GM19328 (cell line): ENCODE results near the gene EVI5L.
"Not testable (repeated sequence)": the region's sequence is repeated elsewhere in the genome, so short reads cannot be mapped to it uniquely, and the experiment has no call there.

Source experiments
- ATAC-seq: cut with Tn5 transposase; IDR thresholded peaks from one replicate; pipeline ENCODE4 v1.9.1; 2021; ENCODE audit warnings: mild to moderate bottlenecking, moderate library complexity; ENCODE audit not compliant: unreplicated experiment

Gene EVI5L

DNA sequence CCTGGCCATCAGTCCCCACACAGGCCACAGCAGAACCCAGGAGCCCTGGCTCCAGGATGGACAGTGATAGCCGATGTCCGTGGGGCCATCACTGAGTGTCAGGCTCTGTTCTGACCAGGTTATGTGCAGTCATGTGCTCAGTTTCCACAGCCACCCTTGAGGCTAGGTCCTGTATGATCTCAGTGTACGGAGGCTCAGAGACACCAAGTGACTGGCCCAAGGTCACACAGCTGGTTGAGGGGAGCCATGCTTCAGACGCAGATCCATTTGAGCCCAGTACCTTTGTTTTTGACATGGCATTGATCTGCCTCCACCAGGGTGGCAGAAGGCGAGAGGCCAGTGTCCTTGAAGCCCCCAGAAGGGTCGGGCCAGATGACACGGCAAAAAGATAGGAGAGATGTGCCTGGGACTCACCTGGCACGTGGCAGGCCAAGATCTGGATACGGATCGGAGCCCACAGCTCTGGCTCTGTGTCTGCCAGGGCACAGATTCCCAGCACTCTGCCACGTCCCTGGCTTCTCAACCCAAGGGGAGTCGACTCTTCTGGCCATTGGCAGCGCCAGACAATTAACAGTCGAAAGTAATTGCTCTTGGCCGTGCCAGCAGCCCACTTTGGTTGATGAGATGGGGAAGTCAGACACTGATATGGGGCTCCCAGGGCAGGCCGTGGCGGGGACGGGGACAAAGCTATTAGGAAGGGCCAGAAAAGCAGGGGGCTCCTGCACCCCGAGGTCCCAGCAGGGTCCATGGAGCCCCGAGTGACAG is 15.6 kb downstream of the EVI5L start:
- ATAC-seq = no peak

DNA sequence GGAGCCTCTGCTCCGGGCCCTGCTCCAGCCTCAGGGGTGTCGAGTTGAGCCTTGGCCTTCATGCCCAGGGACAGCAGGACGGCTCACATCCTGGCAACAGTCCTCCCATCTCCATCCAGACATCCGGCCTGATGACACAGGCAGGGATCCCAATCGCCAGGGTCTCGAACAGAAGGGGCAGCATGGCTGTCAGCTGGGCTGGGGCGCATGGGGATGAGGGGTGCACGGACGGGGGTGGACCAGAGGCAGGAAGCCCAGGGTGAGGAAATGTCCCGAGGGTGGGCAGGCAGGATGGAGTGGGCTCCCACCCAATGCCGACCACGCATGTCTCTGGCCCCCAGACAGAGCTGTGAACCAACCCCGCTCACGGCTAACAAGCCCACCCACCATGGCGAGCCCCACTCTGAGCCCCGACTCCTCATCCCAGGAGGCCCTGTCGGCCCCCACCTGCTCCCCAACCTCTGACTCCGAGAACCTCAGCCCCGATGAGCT is 16.2 kb downstream of the EVI5L start:
- no peak for ATAC-seq

DNA sequence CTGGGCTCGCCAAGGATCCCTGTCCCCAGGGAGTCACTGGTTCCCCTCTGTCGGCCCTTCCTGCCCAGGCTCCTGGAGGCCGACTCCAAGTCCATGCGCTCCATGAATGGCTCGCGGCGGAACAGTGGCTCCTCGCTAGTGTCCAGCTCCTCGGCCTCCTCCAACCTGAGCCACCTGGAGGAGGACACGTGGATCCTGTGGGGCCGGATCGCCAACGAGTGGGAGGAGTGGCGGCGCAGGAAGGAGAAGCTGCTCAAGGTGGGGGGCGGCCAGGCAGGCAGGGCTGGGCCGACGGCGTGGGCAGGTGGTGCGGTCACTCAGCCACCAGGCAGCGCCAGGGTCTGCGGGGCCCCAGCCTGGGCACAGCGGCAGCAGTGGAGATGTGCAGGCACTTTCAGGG is 17.6 kb downstream of the EVI5L start:
- ATAC-seq = no peak

DNA sequence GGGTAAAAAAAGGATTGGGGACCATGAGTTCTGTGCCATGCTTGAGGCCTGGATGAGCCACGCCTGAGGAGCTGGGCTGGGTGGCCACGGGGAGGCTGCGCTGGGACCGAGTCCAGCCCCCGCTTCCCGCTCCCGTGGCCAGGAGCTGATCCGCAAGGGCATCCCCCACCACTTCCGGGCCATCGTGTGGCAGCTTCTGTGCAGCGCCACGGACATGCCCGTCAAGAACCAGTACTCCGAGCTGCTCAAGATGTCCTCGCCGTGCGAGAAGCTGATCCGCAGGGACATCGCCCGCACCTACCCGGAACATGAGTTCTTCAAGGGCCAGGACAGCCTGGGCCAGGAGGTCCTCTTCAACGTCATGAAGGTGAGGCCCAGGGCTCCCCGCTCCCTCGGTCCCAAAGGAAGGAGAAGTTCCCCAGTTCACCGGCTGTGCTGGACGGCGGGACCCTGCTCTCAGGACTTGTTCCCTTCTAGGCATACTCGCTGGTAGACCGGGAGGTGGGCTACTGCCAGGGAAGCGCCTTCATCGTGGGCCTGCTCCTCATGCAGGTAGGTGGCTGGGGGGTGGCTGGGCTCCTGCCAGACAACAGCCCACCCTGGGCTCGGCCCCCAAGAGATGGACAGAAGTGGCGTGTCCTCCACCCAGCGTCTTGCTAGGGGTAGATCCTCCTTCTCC is 18.9 kb downstream of the EVI5L start:
- no peak for ATAC-seq

DNA sequence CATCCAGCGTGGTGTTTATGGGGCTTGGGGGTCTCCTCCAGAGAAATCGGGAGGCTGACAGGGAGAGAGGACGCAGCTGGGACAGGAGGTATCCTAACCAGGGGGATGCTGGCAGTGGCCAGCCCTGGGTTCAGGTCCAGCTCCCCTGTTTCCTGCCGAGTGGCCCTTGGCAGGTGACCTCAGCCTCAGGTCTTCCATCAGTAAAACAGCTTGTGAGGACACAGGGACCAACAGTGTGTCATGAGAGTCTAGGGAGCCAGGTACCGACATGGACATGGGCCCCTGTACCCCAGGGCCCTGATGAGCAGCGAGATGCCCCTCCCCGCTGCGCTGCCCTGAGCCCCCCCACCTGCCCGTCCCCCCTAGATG is 19.6 kb downstream of the EVI5L start:
- no peak for ATAC-seq

DNA sequence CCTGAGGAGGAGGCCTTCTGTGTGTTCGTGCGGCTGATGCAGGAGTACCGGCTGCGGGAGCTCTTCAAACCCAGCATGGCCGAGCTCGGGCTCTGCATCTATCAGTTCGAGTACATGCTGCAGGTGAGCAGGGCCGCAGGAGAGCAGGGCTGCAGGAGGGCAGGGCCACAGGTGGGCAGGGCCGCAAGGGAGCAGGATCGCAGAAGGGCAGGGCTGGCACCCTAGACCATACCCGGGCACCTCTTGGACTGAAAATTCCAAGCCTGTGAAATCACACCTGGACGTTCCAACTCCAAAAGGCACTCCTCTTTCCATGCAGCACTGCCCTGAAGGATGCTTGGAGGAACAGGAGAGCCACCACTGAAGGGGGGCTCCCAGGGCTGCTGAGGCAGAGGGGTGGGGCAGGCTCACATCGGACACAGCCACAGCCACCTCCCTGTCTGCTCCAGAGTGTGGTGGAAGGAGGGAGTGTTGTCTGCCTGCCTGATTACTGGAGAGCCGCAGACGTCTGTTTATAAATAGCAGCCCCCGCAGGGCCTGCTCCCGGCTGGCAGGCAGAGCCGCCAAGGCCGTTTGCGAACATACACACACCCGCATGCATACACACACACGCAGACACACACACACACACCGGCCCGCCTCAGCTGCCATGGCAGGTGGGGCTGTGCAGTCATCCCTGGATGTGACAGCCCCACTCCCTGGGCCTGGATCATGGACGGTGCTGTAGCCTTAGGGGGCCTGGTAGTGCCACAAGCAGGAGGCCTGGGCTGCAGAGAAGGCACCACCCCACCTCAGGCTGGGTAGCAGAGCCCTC is 20.2 kb downstream of the EVI5L start:
- no peak for ATAC-seq

DNA sequence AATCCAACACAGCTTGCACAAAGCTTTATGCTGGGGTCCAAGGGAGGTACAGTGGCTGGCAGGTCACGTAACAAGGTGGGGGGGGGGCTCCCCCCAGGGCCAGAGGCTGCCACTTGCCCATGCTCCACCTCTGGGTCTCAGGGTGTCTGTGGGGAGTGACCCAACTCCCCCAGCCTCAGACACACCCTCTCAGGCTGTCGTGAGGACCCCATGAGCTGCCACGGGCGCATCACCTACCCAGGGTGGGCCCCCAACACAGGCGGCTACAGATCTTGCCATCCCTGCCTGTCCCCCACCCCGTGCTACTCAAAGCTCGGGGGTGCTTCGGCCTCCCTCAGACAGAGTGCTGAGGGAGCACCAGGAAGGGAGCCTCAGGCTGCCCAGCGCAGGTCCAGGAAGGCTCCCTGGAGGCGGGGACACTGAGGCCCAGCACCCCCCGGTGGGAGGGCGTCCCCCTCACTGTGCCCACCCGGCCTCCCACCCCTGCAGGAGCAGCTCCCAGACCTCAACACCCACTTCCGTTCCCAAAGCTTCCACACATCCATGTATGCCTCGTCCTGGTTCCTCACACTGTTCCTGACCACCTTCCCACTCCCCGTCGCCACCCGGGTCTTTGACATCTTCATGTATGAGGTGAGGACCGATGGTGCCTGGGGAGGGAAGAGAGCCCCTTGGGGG is 21.1 kb downstream of the EVI5L start:
- ATAC-seq = no peak

DNA sequence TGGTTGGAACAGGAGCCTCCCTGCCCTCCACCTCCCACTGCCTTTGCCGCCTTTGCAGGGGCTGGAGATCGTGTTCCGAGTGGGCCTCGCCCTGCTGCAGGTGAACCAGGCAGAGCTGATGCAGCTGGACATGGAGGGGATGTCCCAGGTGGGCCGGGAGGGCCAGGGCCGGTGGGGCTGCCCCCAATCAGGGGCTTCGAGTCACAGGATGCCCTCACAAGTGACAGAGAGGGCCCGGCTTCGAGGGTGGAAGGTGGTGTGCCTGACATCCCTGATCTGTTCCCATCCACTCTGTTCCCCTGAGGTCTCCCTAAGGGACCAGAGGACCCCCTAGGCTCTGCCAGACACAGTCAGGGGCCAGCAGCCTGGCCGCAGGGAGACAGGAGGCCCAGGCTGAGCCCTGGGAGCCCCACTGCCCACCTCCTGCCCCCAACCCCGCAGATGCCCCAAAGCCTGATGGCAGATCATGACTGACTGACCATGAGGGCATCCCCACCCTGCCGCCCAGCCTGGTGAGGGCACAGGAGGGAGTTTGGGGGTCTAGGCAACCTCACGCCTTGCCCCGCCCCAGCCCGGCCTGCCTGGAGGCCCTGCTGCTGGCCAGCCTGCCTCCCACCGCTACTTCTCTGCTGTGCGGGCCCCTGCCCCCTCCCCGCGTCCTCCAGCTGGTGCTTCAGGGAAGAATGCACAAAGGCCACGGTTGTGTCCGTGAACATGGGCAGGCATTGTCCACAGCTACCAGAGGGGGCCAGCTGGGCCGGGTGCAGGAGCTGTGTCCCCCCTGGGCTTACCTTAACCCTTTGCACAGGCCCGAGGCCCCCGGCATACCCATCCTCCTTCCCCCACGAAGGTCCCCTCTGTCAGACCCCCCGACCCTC is 21.8 kb downstream of the EVI5L start:
- no peak for ATAC-seq

DNA sequence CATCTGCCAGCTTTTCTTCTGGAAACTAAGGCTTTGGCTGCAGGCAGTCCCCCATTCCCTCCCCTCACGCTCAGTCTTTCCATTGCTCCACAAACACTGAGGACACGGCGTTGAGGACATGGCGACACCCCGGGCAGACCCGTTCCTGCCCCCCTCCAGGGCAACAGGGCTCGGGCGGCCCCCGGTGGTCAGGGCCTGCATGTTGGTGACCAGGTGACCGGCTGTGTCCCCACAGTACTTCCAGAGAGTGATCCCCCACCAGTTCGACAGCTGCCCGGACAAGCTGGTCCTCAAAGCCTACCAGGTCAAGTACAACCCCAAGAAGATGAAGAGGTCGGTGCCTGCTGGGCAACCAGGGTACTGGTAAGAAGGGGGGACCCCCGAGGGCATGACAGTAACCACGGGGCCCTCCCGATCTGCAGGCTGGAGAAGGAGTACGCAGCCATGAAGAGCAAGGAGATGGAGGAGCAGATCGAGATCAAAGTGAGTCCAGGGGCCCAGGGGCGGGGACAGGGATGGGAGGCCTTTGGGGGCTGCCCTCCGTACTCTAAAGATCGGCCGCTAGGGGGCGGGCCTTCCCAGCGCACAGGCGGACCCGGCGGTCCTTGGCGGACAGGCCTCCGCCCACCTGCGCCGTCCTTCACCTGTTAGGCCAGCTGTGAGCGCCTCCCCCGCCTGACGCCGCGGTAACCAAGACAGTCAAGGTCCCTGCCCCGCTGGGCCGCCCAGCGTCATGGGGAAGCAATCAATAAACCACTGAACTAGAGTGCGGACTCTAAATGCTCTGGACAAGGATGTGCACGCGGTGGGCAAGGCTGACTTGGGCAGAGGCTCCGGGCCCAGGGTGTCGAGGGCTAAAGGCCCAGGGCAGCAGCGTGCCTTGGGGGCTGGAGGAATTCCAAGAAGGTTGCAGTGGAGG is 23.1 kb downstream of the EVI5L start:
- ATAC-seq = no peak

DNA sequence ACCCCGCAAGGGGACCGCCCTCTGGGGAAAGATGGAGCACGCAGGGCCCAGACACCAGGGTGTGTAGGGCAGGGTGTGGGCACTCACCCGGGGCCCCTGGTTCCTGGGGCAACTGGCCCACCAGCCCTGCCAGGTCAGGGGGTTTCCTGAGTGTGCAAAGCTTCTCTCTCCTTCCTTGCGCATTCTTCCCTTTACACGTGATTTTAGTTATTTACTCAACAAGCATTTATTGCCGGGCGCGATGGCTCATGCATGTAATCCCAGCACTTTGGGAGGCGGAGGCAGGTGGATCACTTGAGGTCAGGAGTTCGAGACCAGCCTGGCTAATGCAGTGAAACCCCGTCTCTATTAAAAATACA is 23.7 kb downstream of the EVI5L start:
- ATAC-seq = no peak

DNA sequence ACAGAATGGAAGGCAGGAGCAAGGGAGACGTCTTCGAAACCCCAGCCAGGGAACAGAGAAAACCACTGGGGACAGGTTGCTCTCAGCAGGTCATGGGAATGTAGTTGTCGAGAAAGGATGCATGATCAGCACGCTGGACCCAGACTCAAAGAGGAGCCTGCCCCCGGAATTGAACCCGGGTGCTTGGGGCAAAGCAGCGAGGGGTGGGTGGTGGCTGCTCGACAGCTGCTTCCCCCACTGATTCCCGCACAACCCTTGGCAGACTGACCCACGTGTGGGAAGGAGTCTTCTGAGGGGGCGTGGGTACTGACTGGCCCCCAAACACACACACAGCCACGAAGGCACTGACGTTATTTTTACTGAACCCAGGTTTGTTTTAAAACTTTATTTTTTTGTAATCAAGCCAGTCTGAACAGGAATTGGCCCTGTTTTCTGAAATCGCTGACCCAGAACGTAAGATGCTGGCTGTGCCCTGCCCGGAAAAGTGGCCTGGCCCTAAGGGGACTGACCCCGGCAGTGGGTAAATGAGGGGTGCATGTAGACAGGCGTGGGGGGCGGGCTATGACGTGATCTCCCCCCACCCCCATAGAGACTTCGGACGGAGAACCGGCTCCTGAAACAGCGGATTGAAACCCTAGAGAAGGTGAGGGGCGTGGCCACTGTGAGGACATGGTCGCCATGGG is 25.5 kb downstream of the EVI5L start:
- ATAC-seq = no peak

DNA sequence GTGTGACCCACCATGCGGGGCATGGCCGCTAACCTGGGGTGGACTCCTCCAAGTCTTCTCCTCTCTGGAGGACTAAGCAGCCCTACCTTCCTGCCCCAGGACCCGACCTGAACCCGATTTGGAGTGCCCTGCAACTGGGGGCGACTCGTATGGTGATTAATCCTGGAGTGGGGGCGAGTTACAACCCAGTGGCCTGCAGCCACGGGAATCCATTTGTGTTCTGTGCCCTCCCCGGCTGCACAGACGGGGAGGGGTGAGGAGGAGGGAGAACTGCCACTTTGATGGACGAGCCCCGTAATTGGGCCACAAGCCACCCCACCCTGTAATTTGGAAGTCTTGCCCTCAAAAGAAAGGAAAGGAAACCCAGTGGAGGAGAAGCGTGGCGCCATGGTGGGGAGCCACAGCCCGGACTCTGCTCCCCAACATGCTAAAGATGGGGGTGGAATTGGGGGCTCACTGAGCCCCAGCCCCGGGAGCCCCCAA is 26.1 kb downstream of the EVI5L start:
- no peak for ATAC-seq

DNA sequence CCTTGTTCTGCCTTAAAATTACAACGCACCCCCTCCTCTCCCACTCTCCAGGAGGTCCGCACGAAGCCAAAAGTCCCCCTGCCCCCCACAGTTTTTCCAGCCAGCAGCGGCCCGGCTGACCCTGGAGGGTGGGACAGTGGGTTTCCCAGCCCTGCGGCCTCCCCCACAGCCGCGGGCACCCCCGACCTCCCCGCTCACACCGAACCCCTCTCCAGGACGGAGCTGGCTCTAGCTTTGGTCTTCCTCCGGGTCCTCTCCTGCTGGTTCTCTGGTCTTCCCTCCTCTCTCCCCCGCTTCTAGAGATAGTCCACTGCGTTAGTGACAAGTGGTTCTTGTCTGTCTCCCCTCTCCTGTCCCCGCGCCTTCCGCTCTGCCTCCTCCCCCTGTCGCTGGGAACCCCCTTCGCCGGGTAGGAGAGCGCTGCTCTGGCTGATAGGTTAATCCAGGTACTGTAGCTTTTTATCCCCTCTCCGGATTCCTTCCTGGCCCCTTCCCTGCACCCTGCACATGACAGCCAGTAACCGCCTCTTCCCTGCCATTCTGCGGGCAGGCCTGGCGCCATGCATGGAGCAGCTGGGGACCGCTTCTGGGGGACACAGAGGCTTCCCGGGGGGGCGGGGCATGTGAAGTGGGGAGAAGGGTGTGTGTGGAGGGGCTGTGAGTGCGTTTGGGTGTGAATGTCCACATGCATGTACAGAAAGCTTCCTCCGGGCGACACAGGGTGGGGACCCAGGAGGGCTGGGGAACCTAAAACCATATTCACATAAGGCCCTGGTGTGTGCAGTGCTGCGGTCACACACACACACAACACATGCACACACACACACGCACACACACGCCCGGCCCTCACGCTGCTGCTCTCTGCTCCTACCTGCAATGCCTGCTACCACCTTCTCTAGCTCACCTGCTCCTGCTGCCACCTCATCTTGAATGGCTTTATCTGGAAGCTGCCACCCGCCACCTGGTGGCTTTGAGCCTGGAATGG is 27.0 kb downstream of the EVI5L start:
- ATAC-seq = no peak

DNA sequence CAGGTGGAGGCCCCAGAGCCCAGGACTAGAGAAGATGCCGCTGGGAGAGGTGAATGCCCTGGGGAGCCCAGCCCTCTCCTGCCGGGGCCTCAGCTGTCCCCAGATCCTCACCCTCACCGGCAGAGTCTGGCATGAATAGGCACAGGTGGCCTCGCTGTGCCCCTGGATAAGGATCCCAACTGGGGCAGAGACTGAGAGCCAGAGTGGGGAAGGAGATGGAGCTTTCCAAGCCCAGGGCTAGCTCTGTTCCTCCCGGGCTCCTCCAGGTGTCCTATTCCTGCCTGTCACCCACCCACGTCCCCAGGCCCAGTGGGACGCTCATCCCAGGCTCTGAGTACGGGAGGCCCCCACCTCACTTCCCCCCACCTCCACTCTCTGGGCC is 27.7 kb downstream of the EVI5L start:
- no peak for ATAC-seq

DNA sequence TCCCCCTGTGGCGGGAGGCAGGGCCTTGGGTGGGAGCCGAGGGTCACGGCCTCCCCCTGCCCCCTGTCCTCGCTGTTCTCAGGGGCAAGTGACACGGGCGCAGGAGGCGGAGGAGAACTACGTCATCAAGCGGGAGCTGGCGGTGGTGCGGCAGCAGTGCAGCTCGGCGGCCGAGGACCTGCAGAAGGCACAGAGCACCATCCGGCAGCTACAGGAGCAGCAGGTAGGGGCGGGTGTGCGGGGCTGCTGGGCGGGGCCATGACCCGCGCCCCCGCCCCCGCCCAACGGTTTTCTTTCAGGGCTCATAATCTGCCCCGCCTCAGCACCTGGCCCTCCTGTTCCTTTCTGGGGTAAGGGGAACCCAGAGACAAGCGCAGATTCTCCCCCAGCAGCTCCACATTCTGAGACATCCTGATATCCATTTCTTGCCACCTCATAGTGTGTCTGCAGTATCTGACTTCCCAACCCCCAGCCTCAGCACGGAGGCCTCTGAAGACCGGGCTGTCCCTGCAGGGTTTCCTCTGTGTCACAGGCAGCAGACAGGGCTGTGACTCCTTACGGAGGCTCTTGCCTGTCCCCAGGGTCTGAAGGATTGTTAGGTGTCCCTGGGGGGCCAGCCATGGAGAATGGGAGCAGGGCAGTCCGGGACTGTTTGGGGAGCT is 28.2 kb downstream of the EVI5L start:
- ATAC-seq = no peak

DNA sequence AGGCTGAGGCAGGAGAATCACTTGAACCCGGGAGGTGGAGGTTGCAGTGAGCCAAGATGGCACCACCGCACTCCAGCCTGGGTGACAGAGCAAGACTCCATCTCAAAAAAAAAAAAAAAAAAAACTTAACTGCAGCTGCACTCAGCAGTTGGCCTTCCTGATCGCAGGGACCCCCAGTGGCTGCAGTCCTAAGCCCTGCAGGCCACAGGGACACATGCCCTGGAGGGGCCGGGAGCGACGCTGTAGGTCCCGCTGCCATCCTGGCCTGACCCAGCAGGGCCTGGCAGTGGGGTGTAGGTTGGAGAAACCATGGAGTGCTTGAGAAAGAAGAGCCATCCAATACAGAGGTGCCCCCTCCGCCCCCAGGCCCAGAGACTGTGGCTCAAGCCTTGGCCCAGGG is 29.1 kb downstream of the EVI5L start:
- ATAC-seq = not testable (repeated sequence)
